HEK293 (cell line): Measurements from ENCODE around the gene MAP1S.

ENCODE experiments used
- GLIS1 ChIP-seq: fragments of 450-650 bp; formaldehyde crosslinking; IDR thresholded peaks from 2 replicates; pipeline ENCODE4 v1.5.1; 2016; ENCODE audit warnings: missing biosample characterization, missing genetic modification characterization
- ZBTB20 ChIP-seq: fragments of 450-650 bp; formaldehyde crosslinking; IDR thresholded peaks from 2 replicates; pipeline ENCODE4 v1.5.1; 2016; ENCODE audit warnings: missing biosample characterization, missing genetic modification characterization
- ZEB2 ChIP-seq: fragments of 450-650 bp; formaldehyde crosslinking; IDR thresholded peaks from 2 replicates; pipeline ENCODE4 v1.5.1; 2016; ENCODE audit warnings: missing biosample characterization, missing genetic modification characterization
- ZNF24 ChIP-seq: fragments of 450-650 bp; formaldehyde crosslinking; IDR thresholded peaks from 2 replicates; pipeline ENCODE4 v1.5.1; 2016; ENCODE audit warnings: missing biosample characterization, missing genetic modification characterization
- ZNF37A ChIP-seq: fragments of 450-650 bp; IDR thresholded peaks from 2 replicates; pipeline ENCODE4 v1.5.1; 2018; ENCODE audit warnings: missing biosample characterization, missing genetic modification characterization
- ZNF423 ChIP-seq: fragments of 450-650 bp; formaldehyde crosslinking; IDR thresholded peaks from 2 replicates; pipeline ENCODE4 v1.5.1; 2016; ENCODE audit warnings: missing biosample characterization, missing genetic modification characterization
- ZNF571 ChIP-seq: fragments of 450-650 bp; formaldehyde crosslinking; IDR thresholded peaks from 2 replicates; pipeline ENCODE4 v1.5.0; 2017; ENCODE audit warnings: missing biosample characterization, missing genetic modification characterization
- TF ChIP-seq, protein P1 (sequence below): fragments of 450-650 bp; formaldehyde crosslinking; IDR thresholded peaks from 2 replicates; pipeline ENCODE4 v1.5.1; 2016; ENCODE audit warnings: missing biosample characterization, missing genetic modification characterization
- TF ChIP-seq, protein P2 (sequence below): fragments of 450-650 bp; formaldehyde crosslinking; IDR thresholded peaks from 2 replicates; pipeline ENCODE4 v1.5.1; 2016; ENCODE audit warnings: missing biosample characterization, missing genetic modification characterization, low read depth

DNA sequence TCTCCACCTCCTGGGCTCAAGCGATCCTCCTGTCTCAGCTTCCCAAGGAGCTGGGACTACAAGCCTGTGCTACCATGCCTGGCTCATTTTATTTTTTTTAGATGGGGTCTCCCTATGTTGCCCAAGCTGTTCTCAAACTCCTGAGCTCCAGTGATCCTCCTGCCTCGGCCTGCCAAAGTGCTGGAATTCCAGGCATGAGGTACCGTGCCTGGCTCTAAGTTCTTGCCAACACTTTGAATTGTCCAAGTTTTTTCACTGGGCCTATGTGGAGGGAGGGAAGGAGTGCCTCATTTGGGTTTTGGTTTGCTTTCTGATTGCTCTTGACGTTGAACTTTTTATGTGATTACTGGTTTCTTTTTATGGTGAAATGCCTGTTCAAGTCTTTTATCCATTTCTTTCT is 26.7 kb upstream of the MAP1S start:
- TF ChIP-seq, protein P1, sequence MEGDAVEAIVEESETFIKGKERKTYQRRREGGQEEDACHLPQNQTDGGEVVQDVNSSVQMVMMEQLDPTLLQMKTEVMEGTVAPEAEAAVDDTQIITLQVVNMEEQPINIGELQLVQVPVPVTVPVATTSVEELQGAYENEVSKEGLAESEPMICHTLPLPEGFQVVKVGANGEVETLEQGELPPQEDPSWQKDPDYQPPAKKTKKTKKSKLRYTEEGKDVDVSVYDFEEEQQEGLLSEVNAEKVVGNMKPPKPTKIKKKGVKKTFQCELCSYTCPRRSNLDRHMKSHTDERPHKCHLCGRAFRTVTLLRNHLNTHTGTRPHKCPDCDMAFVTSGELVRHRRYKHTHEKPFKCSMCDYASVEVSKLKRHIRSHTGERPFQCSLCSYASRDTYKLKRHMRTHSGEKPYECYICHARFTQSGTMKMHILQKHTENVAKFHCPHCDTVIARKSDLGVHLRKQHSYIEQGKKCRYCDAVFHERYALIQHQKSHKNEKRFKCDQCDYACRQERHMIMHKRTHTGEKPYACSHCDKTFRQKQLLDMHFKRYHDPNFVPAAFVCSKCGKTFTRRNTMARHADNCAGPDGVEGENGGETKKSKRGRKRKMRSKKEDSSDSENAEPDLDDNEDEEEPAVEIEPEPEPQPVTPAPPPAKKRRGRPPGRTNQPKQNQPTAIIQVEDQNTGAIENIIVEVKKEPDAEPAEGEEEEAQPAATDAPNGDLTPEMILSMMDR (tag by site-specific recombination), result no peak
- TF ChIP-seq ZEB2 (tag by site-specific recombination) (no peak), ZNF24 (tag by site-specific recombination) (no peak), ZNF423 (tag by site-specific recombination) (no peak), ZBTB20 (tag by site-specific recombination) (no peak), ZNF37A (tag by site-specific recombination) (no peak), ZNF571 (tag by site-specific recombination) (no peak), GLIS1 (tag by site-specific recombination) (no peak)
- TF ChIP-seq, protein P2, sequence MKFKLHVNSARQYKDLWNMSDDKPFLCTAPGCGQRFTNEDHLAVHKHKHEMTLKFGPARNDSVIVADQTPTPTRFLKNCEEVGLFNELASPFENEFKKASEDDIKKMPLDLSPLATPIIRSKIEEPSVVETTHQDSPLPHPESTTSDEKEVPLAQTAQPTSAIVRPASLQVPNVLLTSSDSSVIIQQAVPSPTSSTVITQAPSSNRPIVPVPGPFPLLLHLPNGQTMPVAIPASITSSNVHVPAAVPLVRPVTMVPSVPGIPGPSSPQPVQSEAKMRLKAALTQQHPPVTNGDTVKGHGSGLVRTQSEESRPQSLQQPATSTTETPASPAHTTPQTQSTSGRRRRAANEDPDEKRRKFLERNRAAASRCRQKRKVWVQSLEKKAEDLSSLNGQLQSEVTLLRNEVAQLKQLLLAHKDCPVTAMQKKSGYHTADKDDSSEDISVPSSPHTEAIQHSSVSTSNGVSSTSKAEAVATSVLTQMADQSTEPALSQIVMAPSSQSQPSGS, result no peak
